SK-N-SH treated with all-trans-retinoic acid at 6 μM for 48 hours (cell line): Measurements from ENCODE around the gene PGM2.

Experiments
- ATAC-seq: fragments of 200-7000 bp; cut with Tn5 transposase; 3 replicates; pipeline ENCODE4 v1.9.1; 2020; ENCODE audit warnings: mild to moderate bottlenecking, moderate library complexity
- ARNTL ChIP-seq: fragments of 450-650 bp; formaldehyde crosslinking; IDR thresholded peaks from 2 replicates; pipeline ENCODE4 v1.5.0; 2020; ENCODE audit warnings: low read depth, mild to moderate bottlenecking, moderate library complexity, borderline replicate concordance
- BACH2 ChIP-seq: fragments of 250-450 bp; sonication (Bioruptor Pico); IDR thresholded peaks from 2 replicates; pipeline ENCODE4 v1.9.0; 2021; ENCODE audit warnings: mild to moderate bottlenecking, borderline replicate concordance
- CSDC2 ChIP-seq: fragments of 250-450 bp; sonication (Bioruptor Pico); IDR thresholded peaks from 2 replicates; pipeline ENCODE4 v1.5.0; 2020; ENCODE audit warnings: mild to moderate bottlenecking, moderate library complexity
- ESRRG ChIP-seq: fragments of 250-450 bp; sonication (Bioruptor Pico); IDR thresholded peaks from 2 replicates; pipeline ENCODE4 v1.6.1; 2021; ENCODE audit warnings: mild to moderate bottlenecking
- GLIS3 ChIP-seq: fragments of 250-450 bp; sonication (Bioruptor Pico); IDR thresholded peaks from 2 replicates; pipeline ENCODE4 v1.5.0; 2020; ENCODE audit warnings: mild to moderate bottlenecking, moderate library complexity
- ISL1 ChIP-seq: fragments of 250-450 bp; sonication (Bioruptor Pico); IDR thresholded peaks from 2 replicates; pipeline ENCODE4 v2.1.2; 2022; ENCODE audit warnings: mild to moderate bottlenecking, moderate library complexity
- OSR1 ChIP-seq: fragments of 250-450 bp; sonication (Bioruptor Pico); IDR thresholded peaks from 2 replicates; pipeline ENCODE4 v1.8.0; 2022; ENCODE audit warnings: moderate library complexity, mild to moderate bottlenecking, inconsistent platforms
- PPARA ChIP-seq: fragments of 250-450 bp; sonication (Bioruptor Pico); IDR thresholded peaks from 2 replicates; pipeline ENCODE4 v1.5.0; 2020; ENCODE audit warnings: mild to moderate bottlenecking, borderline replicate concordance
- TCF4 ChIP-seq: fragments of 250-450 bp; sonication (Bioruptor Pico); IDR thresholded peaks from 2 replicates; pipeline ENCODE4 v1.8.0; 2021; ENCODE audit warnings: mild to moderate bottlenecking, moderate library complexity, borderline replicate concordance
- TOX ChIP-seq: fragments of 250-450 bp; sonication (Bioruptor Pico); IDR thresholded peaks from 2 replicates; pipeline ENCODE4 v1.8.0; 2021; ENCODE audit warnings: mild to moderate bottlenecking, moderate library complexity, borderline replicate concordance
- TSHZ2 ChIP-seq: fragments of 250-450 bp; sonication (Bioruptor Pico); IDR thresholded peaks from 2 replicates; pipeline ENCODE4 v1.5.0; 2020; ENCODE audit warnings: mild to moderate bottlenecking, moderate library complexity
- ZC3H10 ChIP-seq: fragments of 250-450 bp; sonication (Bioruptor Pico); IDR thresholded peaks from 2 replicates; pipeline ENCODE4 v1.5.1; 2021; ENCODE audit warnings: mild to moderate bottlenecking, moderate library complexity
- ZFP3 ChIP-seq: fragments of 250-450 bp; sonication (Bioruptor Pico); IDR thresholded peaks from 2 replicates; pipeline ENCODE4 v1.5.0; 2020; ENCODE audit warnings: mild to moderate bottlenecking, moderate library complexity
- ZFP30 ChIP-seq: fragments of 450-650 bp; formaldehyde crosslinking; IDR thresholded peaks from 2 replicates; pipeline ENCODE4 v1.5.0; 2022; ENCODE audit warnings: mild to moderate bottlenecking, moderate library complexity
- ZNF565 ChIP-seq: fragments of 450-650 bp; formaldehyde crosslinking; conservative IDR thresholded peaks from 2 replicates; pipeline ENCODE4 v1.5.0; 2020; ENCODE audit warnings: low read depth, mild to moderate bottlenecking, moderate library complexity
- ZNF70 ChIP-seq: fragments of 450-650 bp; formaldehyde crosslinking; IDR thresholded peaks from 2 replicates; pipeline ENCODE4 v1.5.0; 2020; ENCODE audit warnings: mild to moderate bottlenecking, moderate library complexity
- TF ChIP-seq, protein P1 (sequence below): fragments of 250-450 bp; sonication (Bioruptor Pico); IDR thresholded peaks from 2 replicates; pipeline ENCODE4 v1.8.0; 2021; ENCODE audit warnings: low read depth, mild to moderate bottlenecking, moderate library complexity, borderline replicate concordance
- TF ChIP-seq, protein P2 (sequence below): fragments of 250-450 bp; sonication (Bioruptor Pico); IDR thresholded peaks from 2 replicates; pipeline ENCODE4 v1.8.0; 2020; ENCODE audit warnings: mild to moderate bottlenecking, moderate library complexity, borderline replicate concordance
- TF ChIP-seq, protein P3 (sequence below): fragments of 250-450 bp; sonication (Bioruptor Pico); IDR thresholded peaks from 2 replicates; pipeline ENCODE4 v1.5.1; 2021; ENCODE audit warnings: mild to moderate bottlenecking, moderate library complexity

Gene PGM2

DNA sequence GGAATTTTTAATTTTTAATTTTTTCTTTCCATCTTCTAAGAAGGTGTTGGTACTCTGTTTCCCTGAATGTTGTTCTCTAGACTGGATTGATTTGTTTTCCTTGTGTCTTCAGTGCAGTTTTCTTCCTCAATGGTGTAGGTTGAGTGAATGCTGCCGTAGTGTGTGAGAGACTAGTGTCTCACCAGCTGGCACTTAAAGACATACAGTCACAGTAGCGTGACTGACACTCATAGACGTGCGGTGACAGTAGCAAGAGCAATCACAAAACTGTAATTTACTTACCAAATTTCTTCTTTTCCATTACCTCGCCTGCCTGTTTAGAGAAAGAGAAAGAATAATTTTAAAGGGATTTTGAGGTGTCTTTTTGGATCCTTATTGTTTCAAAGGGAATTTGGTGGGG lies 21.4 kb upstream of the PGM2 start:
- TF ChIP-seq, protein P1, sequence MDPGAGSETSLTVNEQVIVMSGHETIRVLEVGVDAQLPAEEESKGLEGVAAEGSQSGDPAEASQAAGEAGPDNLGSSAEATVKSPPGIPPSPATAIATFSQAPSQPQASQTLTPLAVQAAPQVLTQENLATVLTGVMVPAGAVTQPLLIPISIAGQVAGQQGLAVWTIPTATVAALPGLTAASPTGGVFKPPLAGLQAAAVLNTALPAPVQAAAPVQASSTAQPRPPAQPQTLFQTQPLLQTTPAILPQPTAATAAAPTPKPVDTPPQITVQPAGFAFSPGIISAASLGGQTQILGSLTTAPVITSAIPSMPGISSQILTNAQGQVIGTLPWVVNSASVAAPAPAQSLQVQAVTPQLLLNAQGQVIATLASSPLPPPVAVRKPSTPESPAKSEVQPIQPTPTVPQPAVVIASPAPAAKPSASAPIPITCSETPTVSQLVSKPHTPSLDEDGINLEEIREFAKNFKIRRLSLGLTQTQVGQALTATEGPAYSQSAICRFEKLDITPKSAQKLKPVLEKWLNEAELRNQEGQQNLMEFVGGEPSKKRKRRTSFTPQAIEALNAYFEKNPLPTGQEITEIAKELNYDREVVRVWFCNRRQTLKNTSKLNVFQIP = no peak

DNA sequence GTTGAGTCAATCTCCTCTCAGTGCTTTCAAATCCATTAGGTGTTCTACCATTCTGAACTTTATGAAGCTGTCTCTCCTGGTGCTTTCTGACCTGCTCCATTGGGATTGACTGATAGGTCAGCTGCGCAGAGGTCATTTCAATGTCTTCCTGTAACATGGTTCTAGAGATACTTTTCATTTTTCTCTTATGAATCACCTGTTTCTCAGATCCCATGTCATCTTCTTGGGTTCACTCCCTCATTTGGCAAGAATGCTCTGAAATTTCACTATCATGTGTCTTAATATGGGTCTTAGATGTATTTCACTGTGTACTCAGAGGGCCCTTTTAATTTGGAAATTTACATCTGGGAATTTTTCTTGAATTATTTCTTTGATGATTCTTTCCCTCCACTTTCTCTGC lies 13.8 kb upstream of the PGM2 start:
- TF ChIP-seq ESRRG (CRISPR knock-in tag) = no peak
- 0 out of 2 replicates have a peak, but pooled peaks have one; percentile 54 for TF ChIP-seq ZFP30 (CRISPR knock-in tag)
- TF ChIP-seq, protein P2, sequence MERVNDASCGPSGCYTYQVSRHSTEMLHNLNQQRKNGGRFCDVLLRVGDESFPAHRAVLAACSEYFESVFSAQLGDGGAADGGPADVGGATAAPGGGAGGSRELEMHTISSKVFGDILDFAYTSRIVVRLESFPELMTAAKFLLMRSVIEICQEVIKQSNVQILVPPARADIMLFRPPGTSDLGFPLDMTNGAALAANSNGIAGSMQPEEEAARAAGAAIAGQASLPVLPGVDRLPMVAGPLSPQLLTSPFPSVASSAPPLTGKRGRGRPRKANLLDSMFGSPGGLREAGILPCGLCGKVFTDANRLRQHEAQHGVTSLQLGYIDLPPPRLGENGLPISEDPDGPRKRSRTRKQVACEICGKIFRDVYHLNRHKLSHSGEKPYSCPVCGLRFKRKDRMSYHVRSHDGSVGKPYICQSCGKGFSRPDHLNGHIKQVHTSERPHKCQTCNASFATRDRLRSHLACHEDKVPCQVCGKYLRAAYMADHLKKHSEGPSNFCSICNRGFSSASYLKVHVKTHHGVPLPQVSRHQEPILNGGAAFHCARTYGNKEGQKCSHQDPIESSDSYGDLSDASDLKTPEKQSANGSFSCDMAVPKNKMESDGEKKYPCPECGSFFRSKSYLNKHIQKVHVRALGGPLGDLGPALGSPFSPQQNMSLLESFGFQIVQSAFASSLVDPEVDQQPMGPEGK = no peak
- TF ChIP-seq, protein P1 = no peak
- ATAC-seq = peak; percentile 62

More for the DNA sequence above, 21.4 kb upstream of the PGM2 start:
- no peak for ATAC-seq

DNA sequence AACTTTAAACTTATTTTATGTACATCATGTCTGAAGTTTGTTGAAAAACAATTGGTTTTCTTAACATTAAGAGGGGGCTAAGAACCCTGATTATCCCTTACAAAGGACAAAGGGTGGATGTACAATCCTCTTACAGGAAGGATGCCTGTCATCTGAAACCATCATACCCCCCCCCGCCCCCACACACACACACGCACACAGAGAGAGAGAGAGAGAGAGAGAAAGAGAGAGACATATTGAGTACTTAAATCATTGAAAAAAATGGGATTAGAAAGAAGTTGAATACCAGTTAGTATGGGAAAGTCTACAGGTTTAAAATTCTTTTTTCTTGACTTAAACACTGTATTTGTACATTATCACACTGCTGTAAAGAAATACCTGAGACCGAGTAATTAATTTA lies 10.9 kb upstream of the PGM2 start:
- ATAC-seq = no peak
- no peak for TF ChIP-seq ZC3H10 (CRISPR knock-in tag)
- TF ChIP-seq PPARA (CRISPR knock-in tag) = no peak
- no peak for TF ChIP-seq CSDC2 (CRISPR knock-in tag)
- TF ChIP-seq ISL1 = no peak
- TF ChIP-seq TCF4 (CRISPR knock-in tag) = no peak
- TF ChIP-seq, protein P3, sequence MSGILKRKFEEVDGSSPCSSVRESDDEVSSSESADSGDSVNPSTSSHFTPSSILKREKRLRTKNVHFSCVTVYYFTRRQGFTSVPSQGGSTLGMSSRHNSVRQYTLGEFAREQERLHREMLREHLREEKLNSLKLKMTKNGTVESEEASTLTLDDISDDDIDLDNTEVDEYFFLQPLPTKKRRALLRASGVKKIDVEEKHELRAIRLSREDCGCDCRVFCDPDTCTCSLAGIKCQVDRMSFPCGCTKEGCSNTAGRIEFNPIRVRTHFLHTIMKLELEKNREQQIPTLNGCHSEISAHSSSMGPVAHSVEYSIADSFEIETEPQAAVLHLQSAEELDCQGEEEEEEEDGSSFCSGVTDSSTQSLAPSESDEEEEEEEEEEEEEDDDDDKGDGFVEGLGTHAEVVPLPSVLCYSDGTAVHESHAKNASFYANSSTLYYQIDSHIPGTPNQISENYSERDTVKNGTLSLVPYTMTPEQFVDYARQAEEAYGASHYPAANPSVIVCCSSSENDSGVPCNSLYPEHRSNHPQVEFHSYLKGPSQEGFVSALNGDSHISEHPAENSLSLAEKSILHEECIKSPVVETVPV (CRISPR knock-in tag) = no peak
- no peak for TF ChIP-seq ZFP3 (CRISPR knock-in tag)
- no peak for TF ChIP-seq ZFP30 (CRISPR knock-in tag)
- no peak for TF ChIP-seq ZNF565 (CRISPR knock-in tag)
- TF ChIP-seq TSHZ2 (CRISPR knock-in tag) = no peak
- TF ChIP-seq, all 23 proteins: peak for 0

DNA sequence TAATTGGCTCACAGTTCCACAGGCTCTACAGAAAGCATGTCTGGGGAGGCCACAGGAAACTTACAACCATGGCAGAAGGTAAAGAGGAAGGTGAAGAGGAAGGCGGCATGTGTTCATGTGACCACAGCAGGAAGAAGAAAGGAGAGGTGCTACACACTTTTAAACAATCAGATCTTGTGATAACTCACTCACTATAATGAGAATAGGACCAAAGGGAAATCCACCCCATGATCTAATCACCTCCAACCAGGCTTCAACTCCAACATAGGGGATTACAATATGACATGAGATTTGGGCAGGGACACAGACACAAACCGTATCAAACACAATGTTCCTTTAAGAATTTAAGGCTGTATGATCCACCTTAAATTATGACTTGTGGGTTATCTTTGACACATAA lies 10.5 kb upstream of the PGM2 start:
- TF ChIP-seq ARNTL (CRISPR knock-in tag) = no peak
- TF ChIP-seq OSR1 (CRISPR knock-in tag) = no peak
- no peak for TF ChIP-seq CSDC2 (CRISPR knock-in tag)
- no peak for TF ChIP-seq TSHZ2 (CRISPR knock-in tag)
- TF ChIP-seq ISL1 = no peak
- TF ChIP-seq BACH2 (CRISPR knock-in tag) = no peak
- no peak for TF ChIP-seq TOX
- no peak for TF ChIP-seq ZNF70 (CRISPR knock-in tag)
- no peak for TF ChIP-seq ZNF565 (CRISPR knock-in tag)
- TF ChIP-seq GLIS3 (CRISPR knock-in tag) = no peak
- ATAC-seq = no peak
